Ishikawa (cell line): ENCODE measurements around the gene RASSF7.
A peak's percentile ranks its signal among the peaks of the same experiment; 100 is the strongest.

Experiments
- CEBPB ChIP-seq: IDR thresholded peaks from 2 replicates; pipeline ENCODE4 v1.6.1; 2012
- CREB1 ChIP-seq: IDR thresholded peaks from 2 replicates; pipeline ENCODE4 v1.6.1; 2012; ENCODE audit warnings: low read depth
- EGR1 ChIP-seq: IDR thresholded peaks from 2 replicates; pipeline ENCODE4 v1.6.1; 2012
- EP300 ChIP-seq: IDR thresholded peaks from 2 replicates; pipeline ENCODE4 v1.6.1; 2012; ENCODE audit warnings: borderline replicate concordance
- FOXM1 ChIP-seq: IDR thresholded peaks from 2 replicates; pipeline ENCODE4 v1.6.1; 2012; ENCODE audit warnings: low read depth, borderline replicate concordance
- MAX ChIP-seq: IDR thresholded peaks from 2 replicates; pipeline ENCODE4 v1.6.1; 2012
- NFIC ChIP-seq: IDR thresholded peaks from 2 replicates; pipeline ENCODE4 v1.6.1; 2012
- RAD21 ChIP-seq: IDR thresholded peaks from 2 replicates; pipeline ENCODE4 v1.6.1; 2012; ENCODE audit warnings: low read depth
- TAF1 ChIP-seq: IDR thresholded peaks from 2 replicates; pipeline ENCODE4 v1.6.1; 2012; ENCODE audit warnings: low read depth, mild to moderate bottlenecking
- TCF12 ChIP-seq: IDR thresholded peaks from 2 replicates; pipeline ENCODE4 v1.6.1; 2012; ENCODE audit warnings: low read depth
- TEAD4 ChIP-seq: IDR thresholded peaks from 2 replicates; pipeline ENCODE4 v1.6.1; 2012
- YY1 ChIP-seq: IDR thresholded peaks from 2 replicates; pipeline ENCODE4 v1.6.1; 2012; ENCODE audit warnings: low read depth
- ZBTB7A ChIP-seq: IDR thresholded peaks from 2 replicates; pipeline ENCODE4 v1.6.1; 2012; ENCODE audit warnings: low read depth
- TF ChIP-seq, protein P1 (sequence below): IDR thresholded peaks from 2 replicates; pipeline ENCODE4 v1.6.1; 2012
- TF ChIP-seq, protein P2 (sequence below): IDR thresholded peaks from 2 replicates; pipeline ENCODE4 v1.6.1; 2012; ENCODE audit warnings: low read depth, mild to moderate bottlenecking

RASSF7 gene

GRCh38 chr11:558503-558902 is 2.3 kb upstream of the RASSF7 start:
- TF ChIP-seq CEBPB (no peak), RAD21 (no peak), FOXM1 (no peak), NFIC (no peak), TCF12 (no peak), TEAD4 (no peak)
- TF ChIP-seq, protein P1, sequence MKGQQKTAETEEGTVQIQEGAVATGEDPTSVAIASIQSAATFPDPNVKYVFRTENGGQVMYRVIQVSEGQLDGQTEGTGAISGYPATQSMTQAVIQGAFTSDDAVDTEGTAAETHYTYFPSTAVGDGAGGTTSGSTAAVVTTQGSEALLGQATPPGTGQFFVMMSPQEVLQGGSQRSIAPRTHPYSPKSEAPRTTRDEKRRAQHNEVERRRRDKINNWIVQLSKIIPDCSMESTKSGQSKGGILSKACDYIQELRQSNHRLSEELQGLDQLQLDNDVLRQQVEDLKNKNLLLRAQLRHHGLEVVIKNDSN: no peak
- TF ChIP-seq, protein P2, sequence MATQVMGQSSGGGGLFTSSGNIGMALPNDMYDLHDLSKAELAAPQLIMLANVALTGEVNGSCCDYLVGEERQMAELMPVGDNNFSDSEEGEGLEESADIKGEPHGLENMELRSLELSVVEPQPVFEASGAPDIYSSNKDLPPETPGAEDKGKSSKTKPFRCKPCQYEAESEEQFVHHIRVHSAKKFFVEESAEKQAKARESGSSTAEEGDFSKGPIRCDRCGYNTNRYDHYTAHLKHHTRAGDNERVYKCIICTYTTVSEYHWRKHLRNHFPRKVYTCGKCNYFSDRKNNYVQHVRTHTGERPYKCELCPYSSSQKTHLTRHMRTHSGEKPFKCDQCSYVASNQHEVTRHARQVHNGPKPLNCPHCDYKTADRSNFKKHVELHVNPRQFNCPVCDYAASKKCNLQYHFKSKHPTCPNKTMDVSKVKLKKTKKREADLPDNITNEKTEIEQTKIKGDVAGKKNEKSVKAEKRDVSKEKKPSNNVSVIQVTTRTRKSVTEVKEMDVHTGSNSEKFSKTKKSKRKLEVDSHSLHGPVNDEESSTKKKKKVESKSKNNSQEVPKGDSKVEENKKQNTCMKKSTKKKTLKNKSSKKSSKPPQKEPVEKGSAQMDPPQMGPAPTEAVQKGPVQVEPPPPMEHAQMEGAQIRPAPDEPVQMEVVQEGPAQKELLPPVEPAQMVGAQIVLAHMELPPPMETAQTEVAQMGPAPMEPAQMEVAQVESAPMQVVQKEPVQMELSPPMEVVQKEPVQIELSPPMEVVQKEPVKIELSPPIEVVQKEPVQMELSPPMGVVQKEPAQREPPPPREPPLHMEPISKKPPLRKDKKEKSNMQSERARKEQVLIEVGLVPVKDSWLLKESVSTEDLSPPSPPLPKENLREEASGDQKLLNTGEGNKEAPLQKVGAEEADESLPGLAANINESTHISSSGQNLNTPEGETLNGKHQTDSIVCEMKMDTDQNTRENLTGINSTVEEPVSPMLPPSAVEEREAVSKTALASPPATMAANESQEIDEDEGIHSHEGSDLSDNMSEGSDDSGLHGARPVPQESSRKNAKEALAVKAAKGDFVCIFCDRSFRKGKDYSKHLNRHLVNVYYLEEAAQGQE: no peak

- TF ChIP-seq FOXM1 (no peak), CEBPB (no peak), EP300 (no peak), CREB1 (no peak), TEAD4 (no peak), YY1 (no peak), NFIC (no peak), TCF12 (no peak), EGR1 (no peak), RAD21 (no peak), ZBTB7A (no peak), TAF1 (no peak), MAX (no peak)
- TF ChIP-seq, protein P1: no peak
- TF ChIP-seq, protein P2: no peak
These were observed 1.6 kb upstream of the RASSF7 start for GRCh38 chr11:559020-559620.

DNA sequence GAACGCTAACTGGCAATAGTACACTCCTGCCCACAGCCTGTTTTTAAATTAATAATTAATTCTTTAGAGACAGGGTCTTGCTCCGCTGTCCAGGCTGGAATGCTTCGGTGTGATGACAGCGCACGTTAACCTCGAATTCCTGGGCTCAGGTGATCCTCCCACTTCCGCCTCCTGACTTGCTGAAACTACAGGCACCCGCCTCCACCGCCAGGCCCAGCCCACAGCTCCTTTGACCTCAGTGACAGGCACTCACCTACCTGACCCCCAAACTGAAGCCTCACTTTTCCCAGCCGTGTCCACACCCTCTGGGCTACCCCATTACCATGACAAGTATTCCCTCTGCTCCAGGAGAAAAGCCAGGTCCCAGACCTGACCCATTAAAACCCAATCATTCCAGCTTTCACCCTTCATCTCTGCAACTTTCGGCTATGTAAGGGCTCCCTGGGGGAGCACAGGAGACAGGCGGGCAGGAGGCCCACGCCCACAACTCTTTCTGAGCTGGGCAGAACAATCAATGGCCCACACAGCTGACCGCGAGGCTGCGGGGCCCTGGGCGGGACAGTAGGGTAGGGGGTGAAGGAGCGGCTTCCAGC is 962 bp upstream of the RASSF7 start:
- 0 out of 2 replicates have a peak, but pooled peaks have one; percentile 26 for TF ChIP-seq TEAD4
- no peak for TF ChIP-seq RAD21

DNA sequence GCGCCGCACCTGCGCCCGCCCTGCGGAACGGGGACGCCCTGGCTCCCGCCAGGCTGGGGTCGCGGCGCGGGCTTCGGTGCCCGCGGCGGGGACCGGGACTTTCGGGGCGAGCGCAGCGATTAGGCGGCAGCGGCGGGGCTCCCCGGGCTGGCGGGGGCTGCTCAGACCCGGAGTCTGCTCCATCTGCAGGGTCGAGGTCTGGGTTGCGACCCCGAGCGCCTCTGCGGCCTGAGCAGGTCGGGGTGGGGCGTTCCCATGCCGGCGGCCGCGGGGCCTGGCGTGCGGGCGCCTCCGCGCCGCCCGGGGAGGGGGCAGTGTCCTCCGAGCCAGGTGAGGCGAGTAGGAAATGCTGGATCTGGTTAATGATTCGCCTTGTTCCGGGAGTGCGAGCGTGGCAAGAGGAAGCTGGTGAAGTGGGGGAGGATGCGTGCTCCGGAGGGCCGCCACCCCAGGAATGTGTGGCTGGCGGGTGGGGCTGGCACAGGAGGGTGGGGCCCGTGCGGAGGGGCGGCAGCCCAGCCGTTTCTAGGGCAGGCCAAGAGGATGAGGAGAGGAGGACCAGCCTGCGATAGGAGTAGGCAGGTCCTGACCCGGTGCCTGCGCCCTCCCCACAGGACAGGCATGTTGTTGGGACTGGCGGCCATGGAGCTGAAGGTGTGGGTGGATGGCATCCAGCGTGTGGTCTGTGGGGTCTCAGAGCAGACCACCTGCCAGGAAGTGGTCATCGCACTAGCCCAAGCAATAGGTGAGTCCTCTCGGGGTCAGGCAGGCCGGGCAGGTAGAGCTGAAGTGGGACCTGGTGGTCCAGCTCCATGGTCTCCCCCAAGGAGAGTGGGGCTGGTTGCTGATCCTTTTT is 606 bp downstream of the RASSF7 start:
- TF ChIP-seq RAD21 (no peak), CEBPB (no peak), TEAD4 (peak; percentile 73), MAX (peak; percentile 47; the same call in 1 of the 2 replicates), TAF1 (0 out of 2 replicates have a peak, but pooled peaks have one; percentile 18), EP300 (no peak), FOXM1 (no peak), YY1 (no peak), ZBTB7A (no peak), CREB1 (no peak), NFIC (no peak), TCF12 (no peak)
- TF ChIP-seq, protein P2: no peak
- TF ChIP-seq, protein P1: no peak
